Naive B cell (primary cell): ENCODE data around the gene PDGFA. TPM values are rescaled to one million over a fixed set of nuclear protein-coding genes. Genes with fewer than 3 reads are reported as not detected.

ENCODE experiments used
- ATAC-seq, 2 donors: fragments of 150-1000 bp; cut with Tn5 transposase; 2 replicates each; pipeline ENCODE4 v1.10.0; 2021; ENCODE audit warnings: low read depth in 2 of 2, mild to moderate bottlenecking in 2 of 2, moderate library complexity in 2 of 2
- DNase-seq: peaks from one replicate; pipeline ENCODE4 v3.0.0; 2022
- H3K27ac Mint-ChIP-seq, 6 donors: one replicate each; pipeline ENCODE4 v1.8.0; 2020 to 2022; ENCODE audit warnings: mild to moderate bottlenecking in 6 of 6, mixed read lengths in 6 of 6, moderate library complexity in 5 of 6, inconsistent platforms in 2 of 6
- H3K27me3 Mint-ChIP-seq, 3 donors: one replicate each; pipeline ENCODE4 v1.8.0; 2021 to 2022; ENCODE audit warnings: mixed read lengths in 3 of 3, mild to moderate bottlenecking in 1 of 3
- H3K36me3 Mint-ChIP-seq, 2 donors: one replicate each; pipeline ENCODE4 v1.8.0; 2020 to 2022; ENCODE audit warnings: mixed read lengths in 2 of 2, inconsistent platforms in 1 of 2, mild to moderate bottlenecking in 1 of 2
- H3K4me1 Mint-ChIP-seq, 3 donors: one replicate each; pipeline ENCODE4 v1.8.0; 2020 to 2022; ENCODE audit warnings: mixed read lengths in 3 of 3, inconsistent platforms in 1 of 3, mild to moderate bottlenecking in 1 of 3, moderate library complexity in 1 of 3
- H3K4me3 Mint-ChIP-seq, 8 donors: one replicate each; pipeline ENCODE4 v1.8.0; 2020 to 2022; ENCODE audit warnings: mild to moderate bottlenecking in 8 of 8, mixed read lengths in 8 of 8, moderate library complexity in 8 of 8, inconsistent platforms in 2 of 8
- H3K9me3 Mint-ChIP-seq, 7 donors: one replicate each; pipeline ENCODE4 v1.8.0; 2020 to 2022; ENCODE audit warnings: mixed read lengths in 7 of 7, mild to moderate bottlenecking in 5 of 7, inconsistent platforms in 2 of 7, moderate library complexity in 1 of 7
- polyA plus RNA-seq, 6 donors: library from polyadenylated mRNA; unstranded; fragments of 300-500 nt; fragmentation: Illumina TruSeq; gene quantifications; one replicate each; pipeline ENCODE4 v1.2.3, GENCODE V29; 2021; ENCODE audit warnings: low read depth in 6 of 6

The PDGFA gene
- polyA plus RNA-seq, 6 donors from 2014 or later: 0.12 TPM; not detected in 5

DNA sequence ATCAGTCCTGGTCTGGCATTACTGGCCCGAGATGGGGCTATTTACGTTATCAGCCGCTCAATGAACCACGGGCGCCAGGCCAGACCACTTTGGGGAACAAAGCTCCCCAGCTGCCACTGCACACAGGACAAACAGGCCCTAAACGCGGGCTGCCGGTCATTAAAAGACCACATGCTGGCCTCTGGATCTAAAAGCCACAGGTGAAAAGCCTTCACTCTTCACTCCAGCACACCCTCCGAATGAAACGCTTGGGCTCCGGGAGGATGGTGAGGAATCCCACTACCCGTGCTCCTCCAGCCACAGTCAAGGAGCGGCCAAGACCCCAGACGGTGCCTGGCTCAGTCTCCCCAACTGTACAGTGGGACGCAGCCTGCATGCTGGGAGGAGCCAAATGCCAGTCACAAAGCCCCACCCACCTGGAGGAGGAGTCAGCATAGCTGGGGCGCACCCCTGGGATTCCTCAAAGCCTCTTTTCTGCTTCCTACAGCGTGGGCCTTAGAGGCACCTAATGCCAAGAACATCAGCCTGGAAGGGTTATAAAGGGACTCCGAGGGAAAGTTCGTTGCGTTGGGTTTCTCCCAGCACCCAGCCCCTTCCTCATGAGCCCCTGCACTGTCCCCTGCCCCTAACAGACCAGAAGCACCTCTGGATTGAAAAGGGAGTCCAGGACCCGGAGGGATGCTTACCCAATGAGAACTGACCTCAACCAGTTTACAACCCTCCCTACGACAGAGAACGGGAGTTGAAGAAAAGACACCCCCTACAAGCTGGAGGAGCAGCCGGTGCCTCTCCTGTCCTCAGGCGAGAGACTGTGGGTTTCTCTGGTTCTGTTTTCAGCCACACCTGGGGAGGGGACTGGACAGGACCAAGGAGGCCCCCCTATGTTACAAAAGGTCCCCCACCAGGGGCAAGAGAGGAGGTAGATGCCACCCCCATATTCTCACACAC, 4.7 kb downstream of the PDGFA start:
- peaks cover 4 to 26% (median 16%) of the 10 kb centered on the region in 3 donors for H3K27me3 Mint-ChIP-seq
- H3K9me3 Mint-ChIP-seq: no peaks in the 10 kb centered on the region
- no peak overlapping the region for H3K27ac Mint-ChIP-seq
- ATAC-seq (no peak), DNase-seq (no peak)
- peaks cover 6 to 9% (median 8%) of the 10 kb centered on the region in 3 donors for H3K4me1 Mint-ChIP-seq
- H3K36me3 Mint-ChIP-seq: no peaks in the 10 kb centered on the region
- peak overlapping the region in 3 of 8 donors; percentile 10 to 55 (median 34) for H3K4me3 Mint-ChIP-seq

DNA sequence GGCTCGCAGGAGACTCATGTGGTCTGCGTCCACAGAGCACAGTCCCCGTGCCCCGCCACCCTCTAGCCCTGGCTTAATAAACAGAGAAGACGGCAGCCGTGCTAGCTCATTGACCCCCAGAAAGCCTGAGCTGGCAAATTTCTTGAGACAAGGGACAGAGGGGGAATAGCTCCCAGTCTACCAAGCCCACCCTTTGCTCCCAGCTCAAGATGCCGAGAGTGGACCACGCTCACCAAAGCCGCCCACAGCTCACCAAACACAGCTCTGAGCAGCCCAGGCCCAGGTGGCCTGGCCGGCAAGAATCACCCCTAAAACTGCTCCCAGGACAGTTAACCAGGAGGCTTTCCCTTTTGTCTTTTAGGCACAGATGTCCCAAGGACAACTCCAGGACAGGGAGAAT, 5.4 kb downstream of the PDGFA start:
- no peak for ATAC-seq
- no peak overlapping the region for H3K27ac Mint-ChIP-seq
- no peak overlapping the region for H3K4me3 Mint-ChIP-seq
- DNase-seq: no peak
- H3K4me1 Mint-ChIP-seq: peaks cover 6 to 9% (median 8%) of the 10 kb centered on the region in 3 donors
- H3K27me3 Mint-ChIP-seq: peaks cover 4 to 26% (median 16%) of the 10 kb centered on the region in 3 donors
- no peaks in the 10 kb centered on the region for H3K9me3 Mint-ChIP-seq
- no peaks in the 10 kb centered on the region for H3K36me3 Mint-ChIP-seq

GRCh38 chr7:513521-514166, 6.0 kb downstream of the PDGFA start:
- Mint-ChIP-seq H3K27me3 (peaks cover 4 to 24% (median 13%) of the 10 kb centered on the region in 3 donors), H3K27ac (no peak overlapping the region), H3K36me3 (no peaks in the 10 kb centered on the region), H3K4me1 (peaks cover 6 to 9% (median 7%) of the 10 kb centered on the region in 3 donors), H3K4me3 (peak overlapping the region in 1 of 8 donors; percentile 44), H3K9me3 (no peaks in the 10 kb centered on the region)
- DNase-seq (no peak), ATAC-seq (no peak)

- no peak overlapping the region for H3K27ac Mint-ChIP-seq
- H3K4me3 Mint-ChIP-seq: no peak overlapping the region
- no peak for DNase-seq
- H3K36me3 Mint-ChIP-seq: no peaks in the 10 kb centered on the region
- peaks cover 1 to 16% (median 8%) of the 10 kb centered on the region in 3 donors for H3K27me3 Mint-ChIP-seq
- H3K4me1 Mint-ChIP-seq: peaks cover under 1 to 6% (median 2%) of the 10 kb centered on the region in 3 donors
- ATAC-seq: no peak
- no peaks in the 10 kb centered on the region for H3K9me3 Mint-ChIP-seq
Measured at GRCh38 chr7:512541-513311, 6.9 kb downstream of the PDGFA start.

DNA sequence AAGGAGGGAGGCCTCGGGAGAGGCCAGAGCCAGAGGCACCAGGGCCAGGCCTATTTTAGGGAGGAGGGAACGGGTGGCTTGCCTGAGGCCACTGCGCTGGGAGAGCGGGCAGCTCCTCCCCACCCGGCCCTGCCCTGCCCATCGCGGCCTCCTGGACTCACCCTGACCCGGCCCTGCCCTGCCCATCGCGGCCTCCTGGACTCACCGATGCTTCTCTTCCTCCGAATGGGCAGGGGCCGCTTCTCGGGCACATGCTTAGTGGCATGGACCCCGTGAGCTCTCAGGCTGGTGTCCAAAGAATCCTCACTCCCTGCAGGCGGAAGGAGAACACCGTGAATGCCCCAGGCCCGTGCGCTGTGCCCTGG, 7.5 kb downstream of the PDGFA start:
- Mint-ChIP-seq H3K27ac (no peak overlapping the region), H3K4me3 (no peak overlapping the region), H3K36me3 (no peaks in the 10 kb centered on the region), H3K9me3 (no peaks in the 10 kb centered on the region), H3K4me1 (peaks cover 0 to 3% (median 0%) of the 10 kb centered on the region in 3 donors), H3K27me3 (peaks cover 0 to 14% (median 8%) of the 10 kb centered on the region in 3 donors)
- ATAC-seq (no peak), DNase-seq (no peak)

DNA sequence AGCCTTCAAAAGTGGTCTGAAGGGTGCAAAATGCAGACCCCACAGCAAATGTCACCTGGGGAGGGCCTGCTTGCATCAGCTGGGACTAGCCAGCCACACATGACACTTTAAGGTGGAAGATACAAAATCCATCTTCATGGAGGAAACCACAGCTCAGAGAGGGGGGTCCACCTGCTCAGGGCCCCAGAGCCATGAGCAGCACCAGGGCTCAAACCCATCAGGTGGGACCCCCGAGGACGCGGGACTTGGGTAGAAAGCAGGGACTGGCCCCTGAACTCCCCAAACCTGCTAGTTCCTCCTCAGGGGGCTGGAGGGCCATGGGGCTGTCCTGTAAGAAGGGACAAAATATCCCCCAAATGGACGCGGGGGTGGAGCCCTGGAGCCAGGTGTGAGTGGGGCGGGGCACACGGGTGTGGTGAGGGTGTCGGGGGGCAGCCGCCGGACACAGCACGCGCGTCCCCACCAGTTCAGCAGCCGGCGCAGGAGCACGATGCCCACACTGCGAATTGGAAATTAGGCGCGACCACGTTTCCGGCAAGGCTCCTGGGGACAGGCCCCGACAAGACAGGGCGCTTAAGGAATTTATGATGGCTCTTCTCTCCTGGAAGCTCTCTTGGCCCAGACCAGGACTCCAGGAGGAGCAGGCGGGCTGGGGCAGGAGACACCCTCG, 8.0 kb downstream of the PDGFA start:
- Mint-ChIP-seq H3K27ac (no peak overlapping the region), H3K4me3 (no peak overlapping the region)
- no peak for DNase-seq

DNA sequence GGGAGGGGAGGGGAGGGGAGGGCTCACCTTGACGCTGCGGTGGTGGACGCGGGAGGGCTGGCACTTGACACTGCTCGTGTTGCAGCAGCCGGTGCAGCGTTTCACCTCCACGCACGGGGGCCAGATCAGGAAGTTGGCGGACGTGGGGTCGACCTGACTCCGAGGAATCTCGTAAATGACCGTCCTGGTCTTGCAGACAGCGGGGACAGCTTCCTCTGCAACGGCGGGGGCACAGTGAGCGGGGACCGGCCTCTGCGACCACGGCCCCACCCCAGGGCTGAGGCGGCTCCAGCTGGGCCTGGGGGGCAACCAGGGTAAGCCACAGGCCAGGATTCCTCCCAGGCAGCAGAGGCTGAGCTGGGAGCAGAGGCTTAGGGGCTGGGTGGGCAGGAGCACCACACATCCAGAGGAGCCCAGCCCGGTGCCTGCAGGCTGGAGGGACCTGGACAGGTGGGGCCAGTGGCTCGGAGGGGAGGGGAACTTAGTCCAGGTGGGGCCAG, 8.8 kb downstream of the PDGFA start:
- no peak for DNase-seq
- no peak overlapping the region for H3K27ac Mint-ChIP-seq
- no peaks in the 10 kb centered on the region for H3K36me3 Mint-ChIP-seq
- H3K4me1 Mint-ChIP-seq: peaks cover 0 to 3% (median 0%) of the 10 kb centered on the region in 3 donors
- no peaks in the 10 kb centered on the region for H3K9me3 Mint-ChIP-seq
- ATAC-seq: no peak
- no peak overlapping the region for H3K4me3 Mint-ChIP-seq
- peaks cover 0 to 8% (median 0%) of the 10 kb centered on the region in 3 donors for H3K27me3 Mint-ChIP-seq

More for the DNA sequence above, 8.0 kb downstream of the PDGFA start:
- Mint-ChIP-seq H3K27me3 (peaks cover 0 to 14% (median 7%) of the 10 kb centered on the region in 3 donors), H3K9me3 (no peaks in the 10 kb centered on the region), H3K4me1 (peaks cover 0 to 3% (median 0%) of the 10 kb centered on the region in 3 donors), H3K36me3 (no peaks in the 10 kb centered on the region)
- no peak for ATAC-seq

- no peaks in the 10 kb centered on the region for H3K9me3 Mint-ChIP-seq
- H3K36me3 Mint-ChIP-seq: no peaks in the 10 kb centered on the region
- no peak overlapping the region for H3K27ac Mint-ChIP-seq
- ATAC-seq (no peak), DNase-seq (no peak)
- peaks cover 0 to 7% (median 0%) of the 10 kb centered on the region in 3 donors for H3K27me3 Mint-ChIP-seq
- H3K4me3 Mint-ChIP-seq: no peak overlapping the region
- no peaks in the 10 kb centered on the region for H3K4me1 Mint-ChIP-seq
Measured at GRCh38 chr7:510131-510481, 9.5 kb downstream of the PDGFA start.

DNA sequence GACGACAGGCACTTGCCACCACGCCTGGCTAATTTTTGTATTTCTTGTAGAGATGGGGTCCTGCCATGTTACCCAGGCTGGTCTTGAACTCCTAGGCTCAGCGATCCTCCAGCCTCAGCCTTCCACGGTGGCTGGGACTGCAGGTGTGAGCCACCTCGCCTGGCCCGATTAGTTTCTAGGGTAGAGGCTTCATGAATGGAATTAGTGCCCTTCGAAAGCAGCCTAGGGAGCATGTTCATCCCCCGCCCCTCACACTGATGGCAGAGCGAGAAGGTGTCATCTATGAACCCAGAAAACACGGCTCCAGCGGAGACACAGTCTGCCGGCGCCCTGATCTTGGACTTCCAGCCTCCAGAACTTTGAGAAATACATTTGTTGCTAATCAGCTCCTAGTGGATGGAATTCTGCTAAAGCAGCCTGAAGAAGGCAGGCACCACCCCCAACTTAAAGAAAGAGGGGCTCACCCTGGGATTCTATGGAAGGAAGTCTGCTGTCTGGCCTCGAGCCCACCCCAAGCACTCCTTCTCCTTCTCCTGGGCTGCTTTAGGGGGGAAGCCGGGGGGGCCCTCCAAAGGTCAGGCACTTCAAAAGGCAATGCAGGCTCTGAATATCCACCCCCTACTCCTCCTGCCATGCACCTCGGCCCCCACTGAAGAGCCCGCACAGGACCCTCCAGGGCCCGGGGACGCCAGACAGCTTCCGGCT, 10.1 kb downstream of the PDGFA start:
- Mint-ChIP-seq H3K4me3 (no peak overlapping the region), H3K27me3 (peaks cover 0 to 7% (median 0%) of the 10 kb centered on the region in 3 donors), H3K4me1 (no peaks in the 10 kb centered on the region), H3K36me3 (no peaks in the 10 kb centered on the region), H3K27ac (peak overlapping the region in 1 of 6 donors; percentile 56), H3K9me3 (no peaks in the 10 kb centered on the region)
- no peak for DNase-seq
- no peak for ATAC-seq

- no peaks in the 10 kb centered on the region for H3K4me1 Mint-ChIP-seq
- DNase-seq (no peak), ATAC-seq (no peak)
- H3K4me3 Mint-ChIP-seq: no peak overlapping the region
- peaks cover 0 to 2% (median 0%) of the 10 kb centered on the region in 3 donors for H3K27me3 Mint-ChIP-seq
- no peak overlapping the region for H3K27ac Mint-ChIP-seq
- no peaks in the 10 kb centered on the region for H3K36me3 Mint-ChIP-seq
- no peaks in the 10 kb centered on the region for H3K9me3 Mint-ChIP-seq
Measured at GRCh38 chr7:508461-509170, 11.0 kb downstream of the PDGFA start.

DNA sequence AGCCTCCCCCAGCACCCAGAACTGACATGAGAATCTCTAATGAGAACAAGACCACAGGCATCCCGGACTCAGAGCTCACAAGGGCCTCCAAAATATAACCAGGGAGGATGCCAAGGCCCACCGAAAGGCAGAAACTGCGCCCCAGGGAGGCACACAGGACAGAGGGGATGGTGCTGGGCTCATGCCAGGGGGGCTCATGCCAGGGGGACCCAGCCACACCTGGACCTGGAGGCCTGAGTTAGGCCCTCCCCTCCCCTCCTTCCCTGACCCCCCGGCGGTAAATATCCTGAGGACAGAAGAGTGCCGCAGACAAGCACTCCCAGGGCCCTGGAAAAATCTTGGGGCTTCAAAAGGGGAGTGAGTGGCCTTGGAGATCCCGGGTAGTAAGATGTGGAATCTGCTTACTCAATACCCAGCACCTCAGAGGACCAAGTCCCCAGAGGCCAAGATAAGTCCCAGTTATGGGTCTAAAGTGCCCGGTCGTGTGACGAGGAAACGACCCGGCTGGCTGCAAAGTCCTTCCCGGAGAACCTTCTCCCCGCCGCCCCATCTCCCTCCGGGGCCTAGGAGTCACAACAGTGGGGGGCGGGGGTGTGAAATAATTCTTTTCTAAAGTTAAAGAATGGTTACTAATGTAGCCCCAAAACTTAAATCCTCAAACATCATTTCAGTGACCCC, 11.9 kb downstream of the PDGFA start:
- no peak for ATAC-seq
- Mint-ChIP-seq H3K9me3 (no peaks in the 10 kb centered on the region), H3K27ac (no peak overlapping the region), H3K4me3 (no peak overlapping the region), H3K4me1 (peaks cover 0 to 4% (median 0%) of the 10 kb centered on the region in 3 donors), H3K27me3 (no peaks in the 10 kb centered on the region), H3K36me3 (no peaks in the 10 kb centered on the region)
- no peak for DNase-seq
